Tibial nerve (tissue), 4 donors: ENCODE measurements around the gene ALKBH4.

Experiments used
- CTCF ChIP-seq, 5 experiments: fragments of 200-600 bp in 3 of 5; fragments of 450-650 bp in 2 of 5; sonication (generic) in 3 of 5; IDR thresholded peaks; one replicate each; pipeline ENCODE4 v1.5.1; 2016 to 2019; ENCODE audit warnings: antibody characterized with exemption in 5 of 5, mild to moderate bottlenecking in 3 of 5, moderate library complexity in 2 of 5
- EP300 ChIP-seq, 2 donors: sonication (generic); formaldehyde crosslinking; IDR thresholded peaks; one replicate each; pipeline ENCODE4 v1.6.1; 2017; ENCODE audit warnings: antibody characterized with exemption in 2 of 2, mild to moderate bottlenecking in 1 of 2
- POLR2A ChIP-seq, 2 donors: fragments of 450-650 bp; IDR thresholded peaks; one replicate each; pipeline ENCODE4 v1.6.1; 2017; ENCODE audit warnings: antibody characterized with exemption in 2 of 2, mild to moderate bottlenecking in 2 of 2, moderate library complexity in 2 of 2

GRCh38 chr7:102472126-102473041, 7.7 kb upstream of the ALKBH4 start:
- TF ChIP-seq CTCF (IDR thresholded peaks at IDR 0.05) (no peak), POLR2A (IDR thresholded peaks at IDR 0.05) (no peak), EP300 (IDR thresholded peaks at IDR 0.05) (no peak)
